Measurements from ENCODE around the gene EEIG2. TPM values are rescaled to one million over a fixed set of nuclear protein-coding genes. Genes with fewer than 3 reads are reported as not detected.
A peak's percentile ranks its signal among the peaks of the same experiment; 100 is the strongest.

Gene EEIG2
- total and polyA plus RNA-seq, 2 of the 13 experiments (the other 11 are each of a cell fraction or from before 2014, with no cell fraction given): 0.90 to 3.2 TPM

GRCh38 chr1:108559215-108560186, at the start of gene EEIG2 (continued):
- peak; percentile 44; the same call in 1 of the 2 replicates for TF ChIP-seq KDM2A (CRISPR knock-in tag; IDR thresholded peaks at IDR 0.05; ENCODE audit: borderline replicate concordance, low read depth)
- TF ChIP-seq ATF7-NPFF (CRISPR knock-in tag; IDR thresholded peaks at IDR 0.05; ENCODE audit: low read depth): peak; percentile 21; the same call in 1 of the 2 replicates
- peak; percentile 30; the same call in 1 of the 2 replicates for TF ChIP-seq ELF3 (CRISPR knock-in tag; IDR thresholded peaks at IDR 0.05)
- peak; percentile 48 for TF ChIP-seq YY1 (IDR thresholded peaks at IDR 0.05; ENCODE audit: insufficient read depth, insufficient replicate concordance, low read depth, low read length)
- no peak for TF ChIP-seq RARA (CRISPR knock-in tag; IDR thresholded peaks at IDR 0.05)
- TF ChIP-seq ZNF317 (CRISPR knock-in tag; IDR thresholded peaks at IDR 0.05): no peak
- no peak for TF ChIP-seq ZNF101 (CRISPR knock-in tag; IDR thresholded peaks at IDR 0.05; ENCODE audit: borderline replicate concordance, low read depth)
- no peak for TF ChIP-seq ATM (IDR thresholded peaks at IDR 0.05; ENCODE audit: borderline replicate concordance)
- TF ChIP-seq CSRNP2 (CRISPR knock-in tag; conservative IDR thresholded peaks at IDR 0.05; ENCODE audit: low read depth): no peak
- TF ChIP-seq HES4 (CRISPR knock-in tag; IDR thresholded peaks at IDR 0.05; ENCODE audit: borderline replicate concordance): 0 out of 2 replicates have a peak, but pooled peaks have one; percentile 41
- TF ChIP-seq ERF (CRISPR knock-in tag; IDR thresholded peaks at IDR 0.05): no peak
- TF ChIP-seq ZNF350 (CRISPR knock-in tag; IDR thresholded peaks at IDR 0.05; ENCODE audit: borderline replicate concordance, low read depth): no peak
- TF ChIP-seq ZNF878 (CRISPR knock-in tag; IDR thresholded peaks at IDR 0.05): no peak
- TF ChIP-seq TOPORS (CRISPR knock-in tag; IDR thresholded peaks at IDR 0.05): no peak
- TF ChIP-seq MBNL3 (CRISPR knock-in tag; conservative IDR thresholded peaks at IDR 0.05): no peak
- no peak for TF ChIP-seq ZBTB26 (CRISPR knock-in tag; IDR thresholded peaks at IDR 0.05; ENCODE audit: borderline replicate concordance)
- TF ChIP-seq ZNF652 (CRISPR knock-in tag; IDR thresholded peaks at IDR 0.05; ENCODE audit: borderline replicate concordance, low read depth): peak; percentile 80
- no peak for TF ChIP-seq SRSF9 (IDR thresholded peaks at IDR 0.05; ENCODE audit: borderline replicate concordance, insufficient read depth, low read depth, low read length, poor library complexity, severe bottlenecking)
- TF ChIP-seq SALL1 (CRISPR knock-in tag; IDR thresholded peaks at IDR 0.05): peak; percentile 28; the same call in 1 of the 2 replicates
- no peak for TF ChIP-seq HNRNPUL1 (IDR thresholded peaks at IDR 0.05; ENCODE audit: low read depth, low read length)
- TF ChIP-seq CEBPZ (IDR thresholded peaks at IDR 0.05; ENCODE audit: low read length): no peak
- peak; percentile 52 for TF ChIP-seq ZFY (CRISPR knock-in tag; IDR thresholded peaks at IDR 0.05)
